ENCODE data around the gene PTGER4. TPM values are rescaled to one million over a fixed set of nuclear protein-coding genes. Genes with fewer than 3 reads are reported as not detected.
"Not testable (repeated sequence)": the region's sequence is repeated elsewhere in the genome, so short reads cannot be mapped to it uniquely, and the experiment has no call there.

Gene PTGER4
- total RNA-seq, 1 donor from 2014 or later, result 1.6 TPM

- FAIRE-seq (peak; percentile 82), DNase-seq (ENCODE audit: low spot score in 2 of 2) (peak; percentile 53 to 64)
These were observed 8.5 kb downstream of the PTGER4 start for GRCh38 chr5:40688127-40688761.

- no peak for DNase-seq (ENCODE audit: low spot score in 2 of 2)
- FAIRE-seq, result no peak
These were observed 9.3 kb downstream of the PTGER4 start for GRCh38 chr5:40688996-40689395.

GRCh38 chr5:40689438-40689837, 9.7 kb downstream of the PTGER4 start:
- DNase-seq (ENCODE audit: low spot score in 2 of 2), result no peak
- FAIRE-seq, result no peak

- DNase-seq (ENCODE audit: low spot score in 2 of 2) (no peak), FAIRE-seq (no peak)
These were observed 10.6 kb downstream of the PTGER4 start for GRCh38 chr5:40690267-40690666.

GRCh38 chr5:40691894-40692293, 12.2 kb downstream of the PTGER4 start:
- no peak for FAIRE-seq
- DNase-seq (ENCODE audit: low spot score in 2 of 2), result no peak

GRCh38 chr5:40694433-40694832, 14.7 kb downstream of the PTGER4 start:
- DNase-seq (ENCODE audit: low spot score in 2 of 2), result no peak
- no peak for FAIRE-seq

GRCh38 chr5:40700116-40700782, 20.5 kb downstream of the PTGER4 start:
- no peak for FAIRE-seq
- DNase-seq (ENCODE audit: low spot score in 2 of 2), result no peak

GRCh38 chr5:40702027-40702426, 22.3 kb downstream of the PTGER4 start:
- not testable (repeated sequence) for DNase-seq (ENCODE audit: low spot score in 2 of 2); FAIRE-seq

GRCh38 chr5:40705484-40705883, 25.8 kb downstream of the PTGER4 start:
- DNase-seq (ENCODE audit: low spot score in 2 of 2); FAIRE-seq: not testable (repeated sequence)

GRCh38 chr5:40710575-40710974, 30.9 kb downstream of the PTGER4 start:
- DNase-seq (ENCODE audit: low spot score in 2 of 2); FAIRE-seq: not testable (repeated sequence)

- no peak for DNase-seq (ENCODE audit: low spot score in 2 of 2)
- FAIRE-seq, result no peak
These were observed 34.3 kb downstream of the PTGER4 start for GRCh38 chr5:40714001-40714400.

- FAIRE-seq, result peak; percentile 45
- DNase-seq (ENCODE audit: low spot score in 2 of 2), result peak; percentile 11 to 47
These were observed 36.3 kb downstream of the PTGER4 start for GRCh38 chr5:40716000-40716399.

GRCh38 chr5:40716590-40716989, 36.9 kb downstream of the PTGER4 start:
- DNase-seq (ENCODE audit: low spot score in 2 of 2) (no peak), FAIRE-seq (no peak)

- no peak for FAIRE-seq
- no peak for DNase-seq (ENCODE audit: low spot score in 2 of 2)
These were observed 37.6 kb downstream of the PTGER4 start for GRCh38 chr5:40717281-40717680.

- FAIRE-seq, result no peak
- DNase-seq (ENCODE audit: low spot score in 2 of 2), result no peak
These were observed 40.4 kb downstream of the PTGER4 start for GRCh38 chr5:40720069-40720468.

- not testable (repeated sequence) for DNase-seq (ENCODE audit: low spot score in 2 of 2); FAIRE-seq
These were observed 42.8 kb downstream of the PTGER4 start for GRCh38 chr5:40722497-40722911.

- DNase-seq (ENCODE audit: low spot score in 2 of 2), result no peak
- no peak for FAIRE-seq
These were observed 53.7 kb downstream of the PTGER4 start for GRCh38 chr5:40733434-40733833.

- no peak for FAIRE-seq
These were observed 54.3 kb downstream of the PTGER4 start for GRCh38 chr5:40733879-40734563.

GRCh38 chr5:40734986-40735385, 55.3 kb downstream of the PTGER4 start:
- DNase-seq (ENCODE audit: low spot score in 2 of 2) (no peak), FAIRE-seq (no peak)

More at GRCh38 chr5:40733879-40734563, 54.3 kb downstream of the PTGER4 start:
- no peak for DNase-seq (ENCODE audit: low spot score in 2 of 2)

- no peak for FAIRE-seq
These were observed 55.9 kb downstream of the PTGER4 start for GRCh38 chr5:40735609-40736008.

GRCh38 chr5:40736103-40736875, 56.6 kb downstream of the PTGER4 start:
- peak; percentile 83 for FAIRE-seq
- peak; percentile 32 to 33 for DNase-seq (ENCODE audit: low spot score in 2 of 2)

More at GRCh38 chr5:40735609-40736008, 55.9 kb downstream of the PTGER4 start:
- no peak for DNase-seq (ENCODE audit: low spot score in 2 of 2)

Measured in frontal cortex (tissue), 4 donors.